ENCODE measurements around the gene IGF2BP3. TPM values are rescaled to one million over a fixed set of nuclear protein-coding genes. Genes with fewer than 3 reads are reported as not detected.
"Not testable (repeated sequence)": the region's sequence is repeated elsewhere in the genome, so short reads cannot be mapped to it uniquely, and the experiment has no call there.

Gene IGF2BP3
- polyA plus RNA-seq (2012; ENCODE audit: insufficient read depth, insufficient read length) = 41.1 TPM

DNA sequence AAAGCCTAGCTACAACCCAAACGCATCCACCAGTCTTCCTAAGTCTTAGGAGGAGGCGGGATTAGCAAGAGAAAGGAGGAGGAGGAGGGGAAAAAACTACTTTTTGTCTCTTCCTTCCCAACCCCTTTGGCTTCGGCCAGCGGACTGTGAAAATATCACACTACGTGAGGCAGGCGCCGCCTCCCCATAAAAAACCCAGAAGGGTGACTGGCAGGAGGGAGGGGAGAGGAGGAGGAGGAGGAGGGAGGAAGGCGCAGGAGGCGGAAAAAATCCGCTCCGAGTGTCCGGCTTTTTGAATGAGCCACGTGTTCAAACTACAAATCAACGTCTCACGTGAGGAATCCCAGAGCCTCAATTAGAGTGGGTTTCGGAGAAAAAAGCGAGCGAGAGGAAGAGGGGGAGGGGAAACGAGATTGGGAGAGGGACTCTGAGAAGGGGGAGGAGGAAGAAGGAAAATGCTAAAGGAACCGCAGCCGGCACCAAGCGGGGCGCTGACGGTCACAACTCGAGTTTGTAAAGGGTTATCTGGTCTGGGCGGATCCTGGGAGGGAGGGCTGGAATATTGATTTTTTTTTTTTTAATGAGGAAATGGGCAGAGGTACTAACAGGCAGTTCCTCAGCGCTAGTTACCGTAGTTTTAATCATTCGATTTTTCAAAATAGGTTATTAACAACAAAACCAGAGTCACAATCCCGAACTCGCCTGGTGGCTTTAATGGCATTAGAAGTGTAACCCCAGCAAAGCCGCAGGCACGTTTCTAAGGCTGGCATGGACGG, at the start of gene IGF2BP3:
TSS of gene IGF2BP3 (minus strand) at position 162 of the 776 bp plus-strand sequence. CDS start 381 bp downstream, outside the sequence.
- DNase-seq (ENCODE audit: low read depth, low spot score) = peak; percentile 95
- peak within 1 kb of the TSS; percentile 75 for H3K4me3 ChIP-seq (ENCODE audit: low read length)

DNA sequence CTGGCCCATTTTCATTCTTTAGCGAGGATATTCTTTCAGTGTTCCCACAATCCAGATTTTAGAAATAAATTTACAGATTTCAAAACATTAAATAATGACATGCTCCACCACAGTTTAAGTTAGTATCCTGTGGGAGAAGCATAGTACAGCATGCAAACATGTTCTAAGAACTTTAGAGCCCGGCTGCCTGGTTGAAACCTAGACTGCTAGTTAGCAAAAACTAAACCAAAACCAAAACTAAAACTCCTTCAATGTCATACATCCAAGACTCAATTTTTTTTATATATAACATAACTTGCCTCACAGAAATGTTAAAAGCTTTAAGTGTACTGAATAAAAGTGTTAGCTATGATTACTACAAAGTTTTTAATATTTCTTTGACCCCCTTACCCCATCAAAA, 44.5 kb upstream of the IGF2BP3 start:
- DNase-seq (ENCODE audit: low read depth, low spot score) = no peak
- no peak overlapping the region for H3K4me3 ChIP-seq (ENCODE audit: low read length)

DNA sequence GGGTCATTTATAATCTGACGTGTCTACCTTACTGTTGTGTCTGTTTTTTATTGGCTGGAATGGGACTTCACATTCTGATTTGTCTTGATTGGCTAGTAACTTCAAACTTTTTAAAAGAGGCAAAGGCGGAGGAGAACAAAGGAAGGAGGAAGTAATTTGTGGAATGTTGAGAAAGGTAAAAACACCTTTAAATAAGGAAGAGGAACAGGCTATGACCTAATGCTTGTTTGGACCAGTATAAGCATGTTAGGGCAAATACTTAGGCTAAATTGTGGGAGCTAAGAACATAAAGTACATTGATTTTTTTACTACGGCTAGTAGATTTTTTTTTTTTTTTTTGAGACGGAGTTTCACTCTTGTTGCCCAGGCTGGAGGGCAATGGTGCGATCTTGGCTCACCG, 43.5 kb upstream of the IGF2BP3 start:
- DNase-seq (ENCODE audit: low read depth, low spot score); H3K4me3 ChIP-seq (ENCODE audit: low read length): not testable (repeated sequence)

DNA sequence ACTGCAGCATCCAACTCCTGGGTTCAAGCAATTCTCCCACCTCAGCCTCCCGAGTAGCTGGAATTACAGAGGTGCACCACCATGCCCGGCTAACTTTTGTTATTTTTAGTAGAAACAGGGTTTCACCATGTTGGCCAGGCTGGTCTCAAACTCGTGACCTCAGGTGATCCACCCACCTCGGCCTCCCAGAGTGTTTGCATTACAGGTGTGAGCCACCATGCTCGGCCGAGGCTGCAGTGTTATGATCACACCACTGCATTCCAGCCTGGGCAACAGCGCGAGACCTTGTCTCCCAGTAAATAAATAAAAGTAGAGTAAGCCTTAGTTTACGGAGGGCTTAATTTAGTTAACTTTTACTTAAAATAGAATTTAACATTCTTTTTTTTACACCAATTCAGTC, 23.7 kb upstream of the IGF2BP3 start:
- no peak overlapping the region for H3K4me3 ChIP-seq (ENCODE audit: low read length)
- DNase-seq (ENCODE audit: low read depth, low spot score) = no peak

DNA sequence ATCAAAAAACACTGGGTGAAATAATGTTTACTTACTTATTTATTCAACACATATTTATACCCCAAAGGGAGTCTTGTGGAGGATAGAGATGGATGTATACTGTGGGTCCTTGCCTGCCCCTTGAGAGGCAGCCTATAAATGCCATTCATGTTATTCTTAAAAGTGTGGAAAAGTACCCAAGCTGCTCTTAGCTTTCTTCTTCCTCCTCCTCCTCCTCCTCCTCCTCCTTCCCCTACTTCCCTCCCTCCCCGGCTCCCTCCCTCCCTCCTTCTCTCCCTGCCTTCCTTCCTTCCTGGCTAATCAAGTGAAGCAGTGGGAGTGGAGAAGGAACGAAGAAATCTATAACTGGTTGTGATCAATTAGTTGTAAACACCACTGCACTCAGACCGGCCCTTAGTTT, 21.2 kb upstream of the IGF2BP3 start:
- no peak for DNase-seq (ENCODE audit: low read depth, low spot score)
- no peak overlapping the region for H3K4me3 ChIP-seq (ENCODE audit: low read length)

DNA sequence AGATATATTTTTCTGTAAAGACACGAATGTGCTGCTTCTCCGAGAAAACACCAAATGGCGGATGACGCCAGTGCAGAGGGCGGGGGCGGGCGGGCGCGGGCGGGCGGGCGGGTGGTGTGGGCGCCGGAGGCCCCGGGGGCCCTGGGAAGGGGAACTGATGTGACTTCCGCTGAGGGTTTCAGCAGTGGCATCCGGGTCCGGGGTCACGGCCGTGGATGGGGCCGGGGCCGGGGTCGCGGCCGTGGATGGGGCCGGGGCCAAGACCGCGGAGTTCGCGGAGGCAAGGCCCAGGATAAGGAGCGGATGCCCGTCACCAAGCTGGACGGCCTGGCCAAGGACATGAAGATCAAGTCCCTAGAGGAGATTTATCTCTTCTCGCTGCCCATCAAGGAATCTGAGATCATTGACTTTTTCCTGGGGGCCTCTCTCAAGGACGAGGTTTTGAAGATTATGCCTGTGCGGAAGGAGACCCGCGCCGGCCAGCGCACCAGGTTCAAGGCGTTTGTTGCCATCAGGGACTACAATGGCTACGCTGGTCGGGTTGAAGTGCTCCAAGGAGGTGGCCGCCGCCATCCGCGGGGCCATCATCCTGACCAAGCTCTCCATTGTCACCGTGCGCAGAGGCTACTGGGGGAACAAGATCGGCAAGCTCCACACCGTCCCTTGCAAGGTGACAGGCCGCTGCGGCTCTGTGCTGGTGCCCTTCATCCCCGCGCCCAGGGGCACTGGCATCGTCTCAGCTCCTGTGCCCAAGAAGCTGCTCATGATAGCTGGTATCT, 20.3 kb upstream of the IGF2BP3 start:
- DNase-seq (ENCODE audit: low read depth, low spot score) = no peak
- no peak overlapping the region for H3K4me3 ChIP-seq (ENCODE audit: low read length)

DNA sequence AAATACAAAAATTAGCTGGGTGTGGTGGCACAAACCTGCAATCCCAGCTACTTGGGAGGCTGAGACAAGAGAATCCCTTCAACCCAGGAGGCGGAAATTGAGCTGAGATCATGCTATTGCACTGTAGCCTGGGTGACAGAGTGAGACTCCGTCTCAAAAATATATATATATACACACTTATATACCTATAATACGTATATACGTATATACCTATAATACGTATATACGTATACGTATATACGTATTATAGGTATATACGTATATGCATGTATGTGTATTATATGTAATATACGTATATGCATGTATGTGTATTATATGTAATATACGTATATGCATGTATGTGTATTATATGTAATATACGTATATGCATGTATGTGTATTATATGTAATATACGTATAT, 18.4 kb upstream of the IGF2BP3 start:
- not testable (repeated sequence) for DNase-seq (ENCODE audit: low read depth, low spot score); H3K4me3 ChIP-seq (ENCODE audit: low read length)

DNA sequence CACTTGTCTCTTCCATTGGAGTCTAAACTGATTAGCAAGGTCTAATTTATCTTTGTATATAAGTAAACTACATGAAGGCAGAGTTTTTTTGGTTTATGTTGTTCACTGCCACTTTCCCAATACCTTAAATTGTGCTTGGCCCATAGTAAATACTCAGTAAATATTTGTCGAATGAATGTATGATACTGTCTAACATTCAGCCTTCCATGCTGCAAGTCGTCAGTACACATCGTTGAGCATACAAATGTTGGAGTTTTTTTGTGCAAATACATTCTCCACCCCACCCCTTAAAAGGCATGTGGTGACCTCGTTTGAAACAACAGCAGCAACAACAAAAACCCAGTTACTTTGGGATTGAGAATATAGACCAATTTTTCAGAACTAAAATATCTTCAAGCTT, 17.4 kb upstream of the IGF2BP3 start:
- no peak overlapping the region for H3K4me3 ChIP-seq (ENCODE audit: low read length)
- DNase-seq (ENCODE audit: low read depth, low spot score) = no peak

DNA sequence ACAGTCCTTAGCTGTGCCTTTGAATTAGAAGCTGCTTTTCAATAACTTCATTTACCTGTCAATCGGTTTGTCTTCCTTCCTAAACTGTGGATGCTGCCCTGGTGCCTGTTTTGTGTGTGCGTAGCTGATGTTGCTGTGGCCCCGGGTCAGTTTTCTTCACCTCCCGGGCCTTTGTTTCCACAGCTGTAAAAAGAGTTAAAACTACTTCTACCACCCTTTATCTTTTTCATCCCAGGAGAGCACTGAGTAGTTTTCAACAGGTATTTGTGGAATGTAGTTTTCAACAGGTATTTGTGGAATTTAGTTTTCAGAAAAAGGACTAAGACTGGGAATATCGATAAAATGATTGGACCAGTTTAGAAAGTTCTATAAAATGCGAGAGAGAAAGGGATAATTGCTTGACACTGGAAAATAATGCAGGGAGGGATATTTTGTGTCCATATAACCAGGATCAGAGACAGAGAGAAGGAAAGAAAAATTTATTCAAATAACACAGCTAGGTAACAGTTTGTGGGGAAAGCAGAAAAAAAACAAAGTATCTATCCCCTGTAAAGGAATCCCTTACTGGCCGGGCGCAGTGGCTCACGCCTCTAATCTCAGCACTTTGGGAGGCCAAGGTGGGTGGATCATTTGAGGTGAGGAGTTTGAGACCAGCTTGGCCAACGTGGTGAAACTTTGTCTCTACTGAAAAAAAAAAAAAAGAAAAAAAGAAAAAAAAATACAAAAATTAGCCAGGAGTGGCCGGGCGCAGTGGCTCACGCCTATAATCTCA, 15.9 kb upstream of the IGF2BP3 start:
- no peak overlapping the region for H3K4me3 ChIP-seq (ENCODE audit: low read length)
- DNase-seq (ENCODE audit: low read depth, low spot score) = no peak

DNA sequence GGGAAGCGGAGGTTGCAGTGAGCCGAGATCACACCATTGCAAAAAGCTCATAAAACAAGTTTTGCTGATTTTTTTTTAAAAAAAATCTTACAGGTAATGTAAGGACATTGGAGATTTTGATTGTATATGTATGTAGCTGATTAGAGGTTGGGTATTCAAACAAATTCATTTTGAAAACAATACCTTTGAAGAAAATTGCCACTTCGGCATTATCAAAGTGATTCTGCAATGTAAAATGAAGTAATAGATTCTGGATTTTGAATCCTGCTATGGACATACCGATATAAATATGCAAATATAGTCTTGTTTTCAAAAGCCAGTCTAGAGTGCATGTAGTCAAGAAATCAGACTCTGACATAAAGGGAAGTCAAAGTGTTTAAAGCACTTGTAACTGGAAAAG, 12.4 kb upstream of the IGF2BP3 start:
- no peak for DNase-seq (ENCODE audit: low read depth, low spot score)
- no peak overlapping the region for H3K4me3 ChIP-seq (ENCODE audit: low read length)

DNA sequence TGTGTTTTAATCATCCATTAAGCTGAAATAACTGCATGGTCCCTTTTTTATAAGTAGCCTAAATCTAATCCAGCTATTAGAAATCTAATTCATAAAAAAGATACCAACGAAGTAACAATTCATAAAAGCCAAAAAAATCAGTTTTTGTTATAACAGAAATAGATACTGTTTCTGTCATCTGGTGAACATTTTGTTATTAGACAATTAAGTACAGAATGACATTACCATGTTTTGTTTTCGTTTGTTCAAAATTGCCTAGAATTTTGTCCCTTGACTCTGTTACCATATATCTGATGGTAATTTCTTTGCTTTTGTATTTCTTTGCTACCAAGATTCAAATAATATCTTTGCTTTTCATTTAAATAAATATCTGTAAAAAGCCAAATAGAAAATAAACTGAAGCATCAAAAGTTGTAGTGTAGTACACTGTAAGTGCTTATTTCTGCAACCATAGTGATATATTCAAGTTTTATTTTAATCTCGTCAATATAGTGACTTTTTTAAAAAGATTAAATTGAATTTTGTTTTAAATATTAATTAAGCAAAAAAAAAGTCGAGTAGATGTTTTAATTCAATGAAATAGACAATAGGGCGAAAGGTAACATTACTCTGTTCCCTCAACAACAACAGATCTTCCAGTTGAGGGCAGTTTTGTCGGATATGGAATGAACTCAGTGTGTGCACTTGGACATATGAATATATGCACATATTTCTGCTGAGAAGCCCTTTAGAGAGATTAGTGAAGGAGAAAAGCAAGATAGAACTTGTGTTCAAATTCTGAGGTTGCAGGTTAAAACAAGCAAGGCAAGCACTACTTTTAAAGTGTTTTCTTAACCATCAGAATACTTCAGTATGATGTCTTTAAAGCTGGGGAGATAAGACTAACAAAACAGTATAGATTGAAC, 7.9 kb upstream of the IGF2BP3 start:
- DNase-seq (ENCODE audit: low read depth, low spot score) = no peak
- H3K4me3 ChIP-seq (ENCODE audit: low read length) = no peak overlapping the region

DNA sequence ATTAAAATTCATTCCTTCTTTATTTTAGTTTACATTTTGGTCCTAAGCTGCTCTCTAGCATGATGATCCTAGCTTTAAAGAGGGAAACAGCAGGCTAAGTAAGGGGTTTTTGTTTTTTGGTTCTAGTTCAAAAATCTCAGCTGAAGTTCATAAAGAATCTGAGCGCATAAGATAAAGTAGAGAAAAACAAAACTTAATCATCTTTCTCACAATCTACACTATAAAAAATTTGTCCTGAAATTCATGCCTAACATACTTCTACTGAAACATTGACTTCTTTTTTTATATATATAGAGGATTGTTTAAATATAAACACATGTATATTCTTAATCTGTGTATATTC, 6.8 kb upstream of the IGF2BP3 start:
- no peak for DNase-seq (ENCODE audit: low read depth, low spot score)
- no peak overlapping the region for H3K4me3 ChIP-seq (ENCODE audit: low read length)

DNA sequence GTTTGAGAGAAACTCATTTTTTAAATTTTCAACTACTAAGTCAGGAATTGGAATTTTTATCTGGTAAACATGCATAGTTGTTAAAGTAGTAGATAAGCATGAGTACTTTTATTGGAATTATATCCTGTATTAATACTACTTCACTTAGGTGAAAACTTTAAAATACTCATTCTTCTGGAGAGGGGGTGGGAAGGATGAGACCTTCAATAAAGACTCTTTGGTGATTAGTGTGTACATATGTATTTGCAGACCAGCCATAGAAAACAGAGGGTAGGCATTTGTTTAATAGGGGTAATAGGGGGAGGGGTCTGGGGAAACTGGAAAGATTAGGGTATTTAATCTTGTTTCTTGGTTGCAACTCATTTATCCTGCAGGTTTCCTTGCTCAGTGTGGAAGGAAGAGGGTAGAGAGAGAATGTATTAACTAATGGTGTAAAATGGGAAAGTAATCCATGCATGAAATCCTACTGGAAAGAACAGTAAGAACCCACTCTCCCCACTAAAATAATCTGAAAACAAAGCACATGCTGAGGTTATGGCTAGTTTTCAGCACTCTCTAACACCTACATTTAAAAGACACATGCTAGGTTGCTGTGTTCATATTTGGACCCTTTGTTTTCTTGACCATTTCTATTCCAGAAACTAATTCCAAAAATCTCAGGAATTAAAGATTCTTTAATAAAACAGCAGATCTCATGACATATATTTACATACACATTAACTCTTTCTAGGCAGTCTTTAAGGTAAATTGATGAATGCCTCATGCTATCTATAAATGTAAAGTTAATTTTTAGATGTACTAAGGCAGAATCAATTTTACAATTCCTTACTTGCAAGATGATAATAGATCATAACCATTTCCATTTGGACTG, 6.2 kb upstream of the IGF2BP3 start:
- no peak overlapping the region for H3K4me3 ChIP-seq (ENCODE audit: low read length)
- DNase-seq (ENCODE audit: low read depth, low spot score) = no peak

DNA sequence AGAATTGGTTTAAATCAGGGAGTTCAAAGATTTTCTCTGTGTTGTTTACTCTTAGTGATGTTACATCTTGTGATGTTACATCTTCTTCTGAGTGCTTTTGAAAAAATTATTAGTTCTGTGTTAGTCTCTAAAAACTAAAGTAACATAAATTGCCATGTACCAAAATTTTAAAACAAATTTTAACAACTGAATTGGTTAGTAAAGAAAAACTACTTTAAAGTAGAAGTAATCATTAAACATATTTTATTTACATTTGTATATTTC, 5.2 kb upstream of the IGF2BP3 start:
- DNase-seq (ENCODE audit: low read depth, low spot score) = no peak
- H3K4me3 ChIP-seq (ENCODE audit: low read length) = no peak overlapping the region

DNA sequence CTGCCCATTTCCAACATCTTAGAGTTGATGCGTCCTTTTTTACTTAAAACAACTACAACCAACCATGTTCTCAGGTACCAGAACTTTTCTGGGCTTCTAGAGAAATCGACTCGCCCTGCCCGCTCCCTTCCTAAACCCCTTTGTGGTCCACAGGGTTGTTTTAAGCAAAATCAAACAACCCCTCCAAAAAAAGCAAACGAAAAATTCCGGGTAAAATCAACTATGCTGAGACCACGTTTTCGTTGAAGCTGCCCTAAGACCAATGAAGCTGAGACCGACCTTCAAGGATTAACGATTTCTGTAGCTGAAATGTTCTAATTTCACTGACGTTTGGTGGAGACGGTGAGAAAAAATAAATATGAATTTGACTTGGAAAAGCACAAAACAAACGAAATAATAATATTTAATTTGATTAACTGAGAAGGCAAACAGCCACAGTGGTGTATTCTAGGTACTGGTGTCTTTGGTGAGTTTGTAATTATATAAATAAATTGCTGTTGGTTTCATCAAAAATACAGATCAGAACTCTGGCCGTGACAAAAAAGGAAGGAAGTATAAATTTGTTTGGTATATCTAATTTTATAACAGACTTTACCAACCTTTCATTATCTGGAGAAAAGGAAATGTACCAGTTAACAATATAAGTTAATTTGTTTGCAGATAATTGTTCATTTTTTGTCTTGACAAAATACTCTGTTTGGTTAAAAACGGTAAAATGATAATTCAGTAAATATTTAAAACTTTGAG, 4.7 kb upstream of the IGF2BP3 start:
- DNase-seq (ENCODE audit: low read depth, low spot score) = no peak

DNA sequence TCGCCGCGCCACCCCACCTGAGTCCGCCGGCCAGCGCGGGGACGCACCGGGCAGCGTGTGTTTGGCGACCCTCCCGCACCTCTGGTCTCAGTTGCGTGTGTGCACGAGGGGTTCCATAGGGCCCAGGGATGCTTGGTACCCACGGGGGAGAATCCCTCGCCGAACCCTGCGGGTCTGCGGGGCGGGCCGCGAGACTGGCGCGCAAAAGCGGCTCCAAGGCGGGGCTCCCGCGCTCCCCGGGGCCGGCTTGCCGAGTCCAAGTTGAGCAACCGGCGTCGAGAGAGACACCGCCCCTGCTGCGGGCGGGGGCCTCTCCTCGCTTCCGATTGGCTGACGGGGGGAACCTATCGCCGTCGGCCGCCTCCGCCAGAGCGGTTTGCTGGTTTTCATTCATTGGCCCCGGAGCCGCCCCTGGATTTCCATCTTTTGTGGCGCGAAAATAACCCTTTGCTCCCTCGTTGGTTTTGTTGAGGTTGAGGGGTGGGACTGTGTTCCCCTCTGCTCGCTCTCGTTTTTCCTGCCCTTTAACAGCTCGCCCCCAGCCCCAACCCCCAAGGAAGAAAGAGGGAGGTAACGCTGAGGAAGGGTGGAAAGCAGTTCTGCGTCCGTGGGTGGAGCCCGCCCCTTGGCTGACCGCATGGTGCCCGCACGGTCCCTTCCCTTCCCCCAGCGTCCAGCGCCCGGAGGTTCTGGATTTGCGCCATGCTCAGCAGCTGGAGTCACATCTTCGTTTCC, 4.0 kb upstream of the IGF2BP3 start:
- H3K4me3 ChIP-seq (ENCODE audit: low read length) = peak overlapping the region; percentile 75
- peak; percentile 96 for DNase-seq (ENCODE audit: low read depth, low spot score)

More for the DNA sequence above, 4.7 kb upstream of the IGF2BP3 start:
- H3K4me3 ChIP-seq (ENCODE audit: low read length) = peak overlapping the region; percentile 68

DNA sequence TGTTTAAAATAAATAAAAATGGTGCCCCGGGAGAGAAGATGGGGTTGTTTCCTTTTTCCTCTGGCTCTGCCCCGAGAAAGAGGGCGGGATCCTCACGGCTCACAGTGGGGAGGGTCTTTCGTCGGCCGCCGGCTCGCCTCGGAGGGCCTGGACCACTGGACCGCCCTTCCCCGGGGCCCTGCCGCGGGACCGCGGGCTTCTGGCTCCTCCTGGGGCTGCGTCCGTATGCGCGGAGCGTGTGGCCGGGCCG, 3.5 kb upstream of the IGF2BP3 start:
- H3K4me3 ChIP-seq (ENCODE audit: low read length) = peak overlapping the region; percentile 75
- peak; percentile 24 for DNase-seq (ENCODE audit: low read depth, low spot score)
